OCI-LY3 (cell line): ENCODE results near the gene GOLGA8A.
"Not testable (repeated sequence)": the region's sequence is repeated elsewhere in the genome, so short reads cannot be mapped to it uniquely, and the experiment has no call there.

ENCODE experiments used
- EZH2phosphoT487 ChIP-seq: fragments of 200-600 bp; shearing (Covaris generic); IDR thresholded peaks from 2 replicates; pipeline ENCODE4 v1.6.1; 2018; ENCODE audit warnings: antibody characterized with exemption, mixed run types, low read depth
- TF ChIP-seq, protein P1 (sequence below): fragments of 200-600, 300-600 bp; sonication (generic); IDR thresholded peaks from 2 replicates; pipeline ENCODE4 v1.5.1; 2014; ENCODE audit warnings: antibody characterized with exemption, low read length, low read depth

DNA sequence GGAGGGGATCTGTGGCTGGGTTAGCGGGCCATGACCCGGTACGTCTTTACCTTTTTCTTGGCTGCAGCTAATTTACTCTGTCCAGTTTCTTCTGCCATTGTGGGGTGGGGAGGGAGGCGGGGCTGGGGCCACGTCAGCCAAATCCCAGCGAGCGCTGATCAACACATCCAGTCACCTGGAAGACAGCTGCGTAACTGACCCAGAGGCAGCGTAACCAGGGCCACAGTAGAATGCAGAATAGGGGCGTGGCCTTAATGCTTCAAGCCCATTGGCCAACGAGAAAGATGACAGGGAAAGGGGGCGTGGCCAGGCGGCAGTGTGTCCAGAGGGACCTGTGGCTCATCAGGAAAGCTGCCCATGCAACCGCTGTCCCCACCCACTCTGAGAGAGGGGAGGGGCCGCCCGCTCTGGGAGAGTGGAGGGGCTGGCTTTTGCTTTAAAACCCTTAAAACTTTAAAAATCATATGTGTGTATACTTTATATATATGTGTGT, 48.0 kb downstream of the GOLGA8A start:
- TF ChIP-seq, protein P1, sequence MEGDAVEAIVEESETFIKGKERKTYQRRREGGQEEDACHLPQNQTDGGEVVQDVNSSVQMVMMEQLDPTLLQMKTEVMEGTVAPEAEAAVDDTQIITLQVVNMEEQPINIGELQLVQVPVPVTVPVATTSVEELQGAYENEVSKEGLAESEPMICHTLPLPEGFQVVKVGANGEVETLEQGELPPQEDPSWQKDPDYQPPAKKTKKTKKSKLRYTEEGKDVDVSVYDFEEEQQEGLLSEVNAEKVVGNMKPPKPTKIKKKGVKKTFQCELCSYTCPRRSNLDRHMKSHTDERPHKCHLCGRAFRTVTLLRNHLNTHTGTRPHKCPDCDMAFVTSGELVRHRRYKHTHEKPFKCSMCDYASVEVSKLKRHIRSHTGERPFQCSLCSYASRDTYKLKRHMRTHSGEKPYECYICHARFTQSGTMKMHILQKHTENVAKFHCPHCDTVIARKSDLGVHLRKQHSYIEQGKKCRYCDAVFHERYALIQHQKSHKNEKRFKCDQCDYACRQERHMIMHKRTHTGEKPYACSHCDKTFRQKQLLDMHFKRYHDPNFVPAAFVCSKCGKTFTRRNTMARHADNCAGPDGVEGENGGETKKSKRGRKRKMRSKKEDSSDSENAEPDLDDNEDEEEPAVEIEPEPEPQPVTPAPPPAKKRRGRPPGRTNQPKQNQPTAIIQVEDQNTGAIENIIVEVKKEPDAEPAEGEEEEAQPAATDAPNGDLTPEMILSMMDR, result not testable (repeated sequence)
- not testable (repeated sequence) for TF ChIP-seq EZH2phosphoT487
